GM23338 (cell line): ENCODE measurements around the gene STRA6. TPM values are rescaled to one million over a fixed set of nuclear protein-coding genes. Genes with fewer than 3 reads are reported as not detected.

ENCODE experiments used
- ATAC-seq: fragments of 200-7000 bp; cut with Tn5 transposase; 3 replicates; pipeline ENCODE4 v1.9.1; 2020
- DNase-seq: peaks from one replicate; pipeline ENCODE4 v3.0.0-alpha.2; 2015; ENCODE audit warnings: low spot score
- H2AFZ ChIP-seq: fragments of 200-600 bp; sonication (generic); 2 replicates; pipeline ENCODE4 v1.8.0; 2016; ENCODE audit warnings: antibody characterized with exemption, mild to moderate bottlenecking, moderate library complexity
- H3F3A ChIP-seq: fragments of 200-600 bp; sonication (generic); replicated peaks from 2 replicates; pipeline ENCODE4 v1.8.0; 2017; ENCODE audit warnings: antibody characterized with exemption, mixed run types, low read depth
- H3K27ac ChIP-seq: fragments of 200-600 bp; sonication (generic); 2 replicates; pipeline ENCODE4 v1.6.1; 2016; ENCODE audit warnings: low read depth
- H3K27me3 ChIP-seq: fragments of 200-600 bp; sonication (generic); 2 replicates; pipeline ENCODE4 v1.8.0; 2016; ENCODE audit warnings: mild to moderate bottlenecking, mixed run types, moderate library complexity; ENCODE audit not compliant: insufficient read depth
- H3K36me3 ChIP-seq: fragments of 200-600 bp; sonication (generic); 2 replicates; pipeline ENCODE4 v1.8.0; 2016; ENCODE audit warnings: mild to moderate bottlenecking; ENCODE audit not compliant: insufficient read depth
- H3K4me1 ChIP-seq: fragments of 200-600 bp; sonication (generic); 2 replicates; pipeline ENCODE4 v1.8.0; 2016; ENCODE audit warnings: mild to moderate bottlenecking, moderate library complexity; ENCODE audit not compliant: insufficient read depth
- H3K4me2 ChIP-seq: fragments of 200-600 bp; sonication (generic); 2 replicates; pipeline ENCODE4 v1.7.1; 2017; ENCODE audit warnings: mixed run types
- H3K4me3 ChIP-seq: fragments of 200-600 bp; sonication (generic); 2 replicates; pipeline ENCODE4 v1.6.1; 2016; ENCODE audit warnings: mixed run types
- H3K79me2 ChIP-seq: fragments of 200-600 bp; sonication (generic); replicated peaks from 2 replicates; pipeline ENCODE4 v1.8.0; 2017; ENCODE audit warnings: mild to moderate bottlenecking; ENCODE audit not compliant: insufficient read depth
- H3K9me2 ChIP-seq: fragments of 200-600 bp; sonication (generic); 2 replicates; pipeline ENCODE4 v1.8.0; 2017; ENCODE audit not compliant: insufficient read depth
- H4K20me1 ChIP-seq: fragments of 200-600 bp; sonication (generic); replicated peaks from 2 replicates; pipeline ENCODE4 v1.8.0; 2017; ENCODE audit warnings: mild to moderate bottlenecking; ENCODE audit not compliant: insufficient read depth
- H3K27ac Mint-ChIP-seq: 2 replicates; pipeline ENCODE4 v1.8.0; 2020; ENCODE audit warnings: inconsistent platforms, mild to moderate bottlenecking, moderate library complexity, mixed read lengths
- H3K27me3 Mint-ChIP-seq: 3 replicates; pipeline ENCODE4 v1.8.0; 2022; ENCODE audit warnings: low read depth, mild to moderate bottlenecking, moderate library complexity, mixed read lengths, inconsistent platforms; ENCODE audit not compliant: insufficient read depth, poor library complexity
- H3K36me3 Mint-ChIP-seq: 3 replicates; pipeline ENCODE4 v1.8.0; 2021; ENCODE audit warnings: low read depth, mild to moderate bottlenecking, inconsistent platforms, moderate library complexity, mixed read lengths
- H3K4me1 Mint-ChIP-seq: 3 replicates; pipeline ENCODE4 v1.8.0; 2020; ENCODE audit warnings: mild to moderate bottlenecking, inconsistent platforms, mixed read lengths
- H3K4me3 Mint-ChIP-seq: 3 replicates; pipeline ENCODE4 v1.8.0; 2021; ENCODE audit warnings: moderate library complexity, mild to moderate bottlenecking, inconsistent platforms, mixed read lengths
- H3K9me3 Mint-ChIP-seq: 3 replicates; pipeline ENCODE4 v1.8.0; 2020; ENCODE audit warnings: moderate library complexity, mild to moderate bottlenecking, inconsistent platforms, mixed read lengths
- EZH2 ChIP-seq: fragments of 200-600 bp; sonication (generic); IDR thresholded peaks from one replicate; pipeline ENCODE4 v1.8.0; 2017; ENCODE audit warnings: antibody characterized with exemption, mild to moderate bottlenecking, low read depth; ENCODE audit not compliant: unreplicated experiment
- EZH2phosphoT487 ChIP-seq: fragments of 200-600 bp; sonication (generic); IDR thresholded peaks from one replicate; pipeline ENCODE4 v1.8.1; 2018; ENCODE audit warnings: antibody characterized with exemption; ENCODE audit not compliant: unreplicated experiment
- JUNB ChIP-seq: IDR thresholded peaks from one replicate; pipeline ENCODE4 v1.6.1; 2016; ENCODE audit warnings: antibody characterized with exemption; ENCODE audit not compliant: unreplicated experiment
- NANOG ChIP-seq: IDR thresholded peaks from 2 replicates; pipeline ENCODE4 v1.6.1; 2016; ENCODE audit warnings: antibody characterized with exemption, borderline replicate concordance
- POLR2AphosphoS5 ChIP-seq: IDR thresholded peaks from 2 replicates; pipeline ENCODE4 v1.6.1; 2016; ENCODE audit warnings: antibody characterized with exemption, low read depth
- STAT1 ChIP-seq: IDR thresholded peaks from one replicate; pipeline ENCODE4 v1.6.1; 2016; ENCODE audit warnings: antibody characterized with exemption; ENCODE audit not compliant: unreplicated experiment
- ZNF331 ChIP-seq: fragments of 250-450 bp; sonication (Bioruptor Pico); IDR thresholded peaks from 2 replicates; pipeline ENCODE4 v1.5.0; 2020; ENCODE audit warnings: low read depth, mild to moderate bottlenecking, moderate library complexity
- polyA plus RNA-seq: library from polyadenylated mRNA; unstranded; fragments of >200 nt; fragmentation: Nextera tagmentation; extraction: Ambion mirVana; gene quantifications from 2 replicates; pipeline ENCODE4 v1.2.1, GENCODE V29; 2016
- total RNA-seq: library from RNA; depleted of rRNA; stranded (reverse); fragments of >200 nt; shearing (Covaris generic); gene quantifications from 2 replicates; pipeline ENCODE4 v1.2.3, GENCODE V29; 2014
- TF ChIP-seq, protein P1 (sequence below): IDR thresholded peaks from one replicate; pipeline ENCODE4 v1.6.1; 2018; ENCODE audit warnings: antibody characterized with exemption; ENCODE audit not compliant: unreplicated experiment
- TF ChIP-seq, protein P2 (sequence below): IDR thresholded peaks from 2 replicates; pipeline ENCODE4 v1.6.1; 2016; ENCODE audit warnings: antibody characterized with exemption
- TF ChIP-seq, protein P3 (sequence below), 2 experiments: fragments of 200-600 bp in 1 of 2; sonication (generic) in 1 of 2; conservative IDR thresholded peaks; 2 replicates each; pipeline versions ENCODE4 v1.5.1 to v1.6.1; 2016 to 2017; ENCODE audit warnings: antibody characterized with exemption in 2 of 2, low read depth in 2 of 2, mild to moderate bottlenecking in 2 of 2, moderate library complexity in 1 of 2

Gene STRA6
- total and polyA plus RNA-seq, 2 experiments from 2014 or later, result 8.2 to 9.9 TPM

DNA sequence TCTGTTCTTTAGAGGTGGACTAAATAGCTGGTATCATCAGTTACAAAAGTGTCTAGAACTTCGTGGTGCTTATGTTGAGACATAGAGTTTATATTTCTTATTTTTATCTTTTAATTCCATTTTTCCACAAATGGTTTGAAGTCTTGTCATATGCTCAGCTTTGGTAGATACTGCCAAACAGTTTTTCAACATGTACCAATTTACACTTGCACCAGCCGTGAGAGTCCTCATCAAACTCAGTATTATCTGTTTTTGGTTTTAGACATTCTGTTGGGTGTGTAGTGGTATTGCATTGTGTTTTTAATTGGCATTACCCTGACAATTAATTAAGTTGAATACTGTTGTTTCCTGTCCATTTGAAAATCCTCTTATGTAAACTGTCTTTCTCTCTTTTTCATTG is 55.5 kb downstream of the STRA6 start (continued):
- TF ChIP-seq NANOG (no peak), ZNF331 (CRISPR knock-in tag) (no peak)
- TF ChIP-seq, protein P1, sequence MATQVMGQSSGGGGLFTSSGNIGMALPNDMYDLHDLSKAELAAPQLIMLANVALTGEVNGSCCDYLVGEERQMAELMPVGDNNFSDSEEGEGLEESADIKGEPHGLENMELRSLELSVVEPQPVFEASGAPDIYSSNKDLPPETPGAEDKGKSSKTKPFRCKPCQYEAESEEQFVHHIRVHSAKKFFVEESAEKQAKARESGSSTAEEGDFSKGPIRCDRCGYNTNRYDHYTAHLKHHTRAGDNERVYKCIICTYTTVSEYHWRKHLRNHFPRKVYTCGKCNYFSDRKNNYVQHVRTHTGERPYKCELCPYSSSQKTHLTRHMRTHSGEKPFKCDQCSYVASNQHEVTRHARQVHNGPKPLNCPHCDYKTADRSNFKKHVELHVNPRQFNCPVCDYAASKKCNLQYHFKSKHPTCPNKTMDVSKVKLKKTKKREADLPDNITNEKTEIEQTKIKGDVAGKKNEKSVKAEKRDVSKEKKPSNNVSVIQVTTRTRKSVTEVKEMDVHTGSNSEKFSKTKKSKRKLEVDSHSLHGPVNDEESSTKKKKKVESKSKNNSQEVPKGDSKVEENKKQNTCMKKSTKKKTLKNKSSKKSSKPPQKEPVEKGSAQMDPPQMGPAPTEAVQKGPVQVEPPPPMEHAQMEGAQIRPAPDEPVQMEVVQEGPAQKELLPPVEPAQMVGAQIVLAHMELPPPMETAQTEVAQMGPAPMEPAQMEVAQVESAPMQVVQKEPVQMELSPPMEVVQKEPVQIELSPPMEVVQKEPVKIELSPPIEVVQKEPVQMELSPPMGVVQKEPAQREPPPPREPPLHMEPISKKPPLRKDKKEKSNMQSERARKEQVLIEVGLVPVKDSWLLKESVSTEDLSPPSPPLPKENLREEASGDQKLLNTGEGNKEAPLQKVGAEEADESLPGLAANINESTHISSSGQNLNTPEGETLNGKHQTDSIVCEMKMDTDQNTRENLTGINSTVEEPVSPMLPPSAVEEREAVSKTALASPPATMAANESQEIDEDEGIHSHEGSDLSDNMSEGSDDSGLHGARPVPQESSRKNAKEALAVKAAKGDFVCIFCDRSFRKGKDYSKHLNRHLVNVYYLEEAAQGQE, result no peak

DNA sequence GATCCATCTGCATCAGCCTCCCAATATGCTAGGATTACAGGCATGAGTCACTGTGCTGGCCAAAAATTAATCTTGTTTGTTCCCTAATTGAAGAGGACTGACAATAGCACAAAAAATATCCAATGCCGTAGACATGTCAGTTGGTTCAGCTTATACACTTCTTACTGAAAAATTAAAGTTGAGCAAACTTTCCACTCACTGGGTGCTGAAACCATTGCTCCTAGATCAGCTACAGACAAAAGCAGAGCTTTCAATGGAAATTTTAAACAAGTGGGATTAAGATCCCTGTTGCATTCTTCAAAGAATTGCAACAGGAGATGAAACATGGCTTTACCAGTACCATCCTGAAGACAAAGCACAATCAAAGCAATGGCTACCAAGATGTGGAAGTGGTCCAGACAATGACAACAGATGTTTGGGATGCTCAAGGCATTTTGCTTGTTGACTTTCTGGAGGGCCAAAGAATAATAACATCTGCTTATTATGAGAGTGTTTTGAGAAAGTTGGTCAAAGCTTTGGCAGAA is 56.2 kb downstream of the STRA6 start:
- H3K9me2 ChIP-seq, result no peaks in the 10 kb centered on the region
- no peaks in the 10 kb centered on the region for H4K20me1 ChIP-seq
- Mint-ChIP-seq H3K4me1 (peaks cover 5% of the 10 kb centered on the region; the same call in 2 of the 3 replicates), H3K4me3 (no peak overlapping the region), H3K27me3 (peaks cover 4% of the 10 kb centered on the region), H3K9me3 (peaks cover 11% of the 10 kb centered on the region; the same call in 2 of the 3 replicates), H3K36me3 (no peaks in the 10 kb centered on the region), H3K27ac (no peak overlapping the region)
- no peak for ATAC-seq
- H3K36me3 ChIP-seq, result no peaks in the 10 kb centered on the region
- H3K27ac ChIP-seq, result no peak overlapping the region
- H3K4me1 ChIP-seq, result peaks cover 13% of the 10 kb centered on the region
- H3K4me2 ChIP-seq, result no peak overlapping the region
- DNase-seq, result no peak
- no peaks in the 10 kb centered on the region for H3K27me3 ChIP-seq
- H3K79me2 ChIP-seq, result no peaks in the 10 kb centered on the region
- no peak overlapping the region for H3K4me3 ChIP-seq
- H2AFZ ChIP-seq, result no peak overlapping the region
- TF ChIP-seq STAT1, result no peak
- TF ChIP-seq, protein P2, sequence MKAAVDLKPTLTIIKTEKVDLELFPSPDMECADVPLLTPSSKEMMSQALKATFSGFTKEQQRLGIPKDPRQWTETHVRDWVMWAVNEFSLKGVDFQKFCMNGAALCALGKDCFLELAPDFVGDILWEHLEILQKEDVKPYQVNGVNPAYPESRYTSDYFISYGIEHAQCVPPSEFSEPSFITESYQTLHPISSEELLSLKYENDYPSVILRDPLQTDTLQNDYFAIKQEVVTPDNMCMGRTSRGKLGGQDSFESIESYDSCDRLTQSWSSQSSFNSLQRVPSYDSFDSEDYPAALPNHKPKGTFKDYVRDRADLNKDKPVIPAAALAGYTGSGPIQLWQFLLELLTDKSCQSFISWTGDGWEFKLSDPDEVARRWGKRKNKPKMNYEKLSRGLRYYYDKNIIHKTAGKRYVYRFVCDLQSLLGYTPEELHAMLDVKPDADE, result no peak
- no peak for TF ChIP-seq EZH2phosphoT487
- TF ChIP-seq, protein P1, result no peak
- TF ChIP-seq NANOG, result no peak
- no peak for TF ChIP-seq EZH2
- no peak for TF ChIP-seq POLR2AphosphoS5
- TF ChIP-seq ZNF331 (CRISPR knock-in tag), result no peak
- TF ChIP-seq, protein P3, sequence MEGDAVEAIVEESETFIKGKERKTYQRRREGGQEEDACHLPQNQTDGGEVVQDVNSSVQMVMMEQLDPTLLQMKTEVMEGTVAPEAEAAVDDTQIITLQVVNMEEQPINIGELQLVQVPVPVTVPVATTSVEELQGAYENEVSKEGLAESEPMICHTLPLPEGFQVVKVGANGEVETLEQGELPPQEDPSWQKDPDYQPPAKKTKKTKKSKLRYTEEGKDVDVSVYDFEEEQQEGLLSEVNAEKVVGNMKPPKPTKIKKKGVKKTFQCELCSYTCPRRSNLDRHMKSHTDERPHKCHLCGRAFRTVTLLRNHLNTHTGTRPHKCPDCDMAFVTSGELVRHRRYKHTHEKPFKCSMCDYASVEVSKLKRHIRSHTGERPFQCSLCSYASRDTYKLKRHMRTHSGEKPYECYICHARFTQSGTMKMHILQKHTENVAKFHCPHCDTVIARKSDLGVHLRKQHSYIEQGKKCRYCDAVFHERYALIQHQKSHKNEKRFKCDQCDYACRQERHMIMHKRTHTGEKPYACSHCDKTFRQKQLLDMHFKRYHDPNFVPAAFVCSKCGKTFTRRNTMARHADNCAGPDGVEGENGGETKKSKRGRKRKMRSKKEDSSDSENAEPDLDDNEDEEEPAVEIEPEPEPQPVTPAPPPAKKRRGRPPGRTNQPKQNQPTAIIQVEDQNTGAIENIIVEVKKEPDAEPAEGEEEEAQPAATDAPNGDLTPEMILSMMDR (conservative IDR thresholded peaks at IDR 0.05; ENCODE audit: low read depth in 2 of 2), result no peak
- no peak for TF ChIP-seq JUNB
- no peaks in the 10 kb centered on the region for H3F3A ChIP-seq
